Measurements from ENCODE around the gene PTPRM.

The PTPRM gene

GRCh38 chr18:8406186-8406867, 839.2 kb downstream of the PTPRM start:
- Mint-ChIP-seq H3K36me3 (ENCODE audit: low read depth) (no peaks in the 10 kb centered on the region), H3K27me3 (no peaks in the 10 kb centered on the region), H3K27ac (no peak overlapping the region), H3K9me3 (peaks cover 18% of the 10 kb centered on the region), H3K4me3 (no peak overlapping the region), H3K4me1 (ENCODE audit: low read depth) (no peaks in the 10 kb centered on the region)
- intact Hi-C loops (cut with micrococcal nuclease): no loop called here

GRCh38 chr18:8406868-8407250, 839.7 kb downstream of the PTPRM start:
- no peaks in the 10 kb centered on the region for H3K27me3 Mint-ChIP-seq
- H3K4me1 Mint-ChIP-seq (ENCODE audit: low read depth): no peaks in the 10 kb centered on the region
- no peaks in the 10 kb centered on the region for H3K36me3 Mint-ChIP-seq (ENCODE audit: low read depth)
- H3K27ac Mint-ChIP-seq: no peak overlapping the region
- H3K9me3 Mint-ChIP-seq: peaks cover 23% of the 10 kb centered on the region
- intact Hi-C loops (cut with micrococcal nuclease): no loop called here
- no peak overlapping the region for H3K4me3 Mint-ChIP-seq

GRCh38 chr18:8409151-8409550, 842.0 kb downstream of the PTPRM start:
- Mint-ChIP-seq H3K27me3 (no peaks in the 10 kb centered on the region), H3K4me3 (no peak overlapping the region), H3K27ac (no peak overlapping the region), H3K36me3 (ENCODE audit: low read depth) (no peaks in the 10 kb centered on the region), H3K9me3 (peaks cover 32% of the 10 kb centered on the region), H3K4me1 (ENCODE audit: low read depth) (no peaks in the 10 kb centered on the region)
- intact Hi-C loops (cut with micrococcal nuclease): no loop called here

- Mint-ChIP-seq H3K9me3 (peaks cover 32% of the 10 kb centered on the region), H3K36me3 (ENCODE audit: low read depth) (no peaks in the 10 kb centered on the region), H3K4me3 (no peak overlapping the region), H3K27ac (no peak overlapping the region), H3K27me3 (no peaks in the 10 kb centered on the region), H3K4me1 (ENCODE audit: low read depth) (no peaks in the 10 kb centered on the region)
- intact Hi-C loops (cut with micrococcal nuclease): no loop called here
Measured at GRCh38 chr18:8411492-8411891, 844.4 kb downstream of the PTPRM start.

- H3K9me3 Mint-ChIP-seq: peaks cover 32% of the 10 kb centered on the region
- no peaks in the 10 kb centered on the region for H3K4me1 Mint-ChIP-seq (ENCODE audit: low read depth)
- no peak overlapping the region for H3K27ac Mint-ChIP-seq
- intact Hi-C loops (cut with micrococcal nuclease): no loop called here
- no peaks in the 10 kb centered on the region for H3K27me3 Mint-ChIP-seq
- no peak overlapping the region for H3K4me3 Mint-ChIP-seq
- no peaks in the 10 kb centered on the region for H3K36me3 Mint-ChIP-seq (ENCODE audit: low read depth)
Measured at GRCh38 chr18:8412117-8412516, 845.0 kb downstream of the PTPRM start.

GRCh38 chr18:8413189-8413588, 846.1 kb downstream of the PTPRM start:
- Mint-ChIP-seq H3K36me3 (ENCODE audit: low read depth) (no peaks in the 10 kb centered on the region), H3K4me3 (no peak overlapping the region), H3K27ac (no peak overlapping the region), H3K4me1 (ENCODE audit: low read depth) (no peaks in the 10 kb centered on the region), H3K9me3 (peaks cover 32% of the 10 kb centered on the region), H3K27me3 (no peaks in the 10 kb centered on the region)
- intact Hi-C loops (cut with micrococcal nuclease): no loop called here

- no peak overlapping the region for H3K27ac Mint-ChIP-seq
- no peaks in the 10 kb centered on the region for H3K27me3 Mint-ChIP-seq
- intact Hi-C loops (cut with micrococcal nuclease): no loop called here
Measured at GRCh38 chr18:8413751-8414150, 846.6 kb downstream of the PTPRM start.

GRCh38 chr18:8416212-8417019, 849.3 kb downstream of the PTPRM start:
- H3K4me3 Mint-ChIP-seq: no peak overlapping the region
- no peaks in the 10 kb centered on the region for H3K27me3 Mint-ChIP-seq
- H3K9me3 Mint-ChIP-seq: peaks cover 13% of the 10 kb centered on the region
- intact Hi-C loops (cut with micrococcal nuclease): no loop called here
- H3K27ac Mint-ChIP-seq: no peak overlapping the region
- no peaks in the 10 kb centered on the region for H3K4me1 Mint-ChIP-seq (ENCODE audit: low read depth)
- no peaks in the 10 kb centered on the region for H3K36me3 Mint-ChIP-seq (ENCODE audit: low read depth)

More at GRCh38 chr18:8413751-8414150, 846.6 kb downstream of the PTPRM start:
- Mint-ChIP-seq H3K36me3 (ENCODE audit: low read depth) (no peaks in the 10 kb centered on the region), H3K4me1 (ENCODE audit: low read depth) (no peaks in the 10 kb centered on the region), H3K4me3 (no peak overlapping the region), H3K9me3 (peaks cover 32% of the 10 kb centered on the region)

GRCh38 chr18:8422391-8422790, 855.3 kb downstream of the PTPRM start:
- H3K27ac Mint-ChIP-seq: no peak overlapping the region
- no peaks in the 10 kb centered on the region for H3K27me3 Mint-ChIP-seq
- intact Hi-C loops (cut with micrococcal nuclease): no loop called here
- H3K4me1 Mint-ChIP-seq (ENCODE audit: low read depth): no peaks in the 10 kb centered on the region
- H3K4me3 Mint-ChIP-seq: no peak overlapping the region
- no peaks in the 10 kb centered on the region for H3K36me3 Mint-ChIP-seq (ENCODE audit: low read depth)
- H3K9me3 Mint-ChIP-seq: no peaks in the 10 kb centered on the region

- H3K36me3 Mint-ChIP-seq (ENCODE audit: low read depth): no peaks in the 10 kb centered on the region
- H3K27ac Mint-ChIP-seq: no peak overlapping the region
- intact Hi-C loops (cut with micrococcal nuclease): no loop called here
- no peak overlapping the region for H3K4me3 Mint-ChIP-seq
- no peaks in the 10 kb centered on the region for H3K27me3 Mint-ChIP-seq
- no peaks in the 10 kb centered on the region for H3K4me1 Mint-ChIP-seq (ENCODE audit: low read depth)
- no peaks in the 10 kb centered on the region for H3K9me3 Mint-ChIP-seq
Measured at GRCh38 chr18:8423051-8423557, 856.0 kb downstream of the PTPRM start.

GRCh38 chr18:8424481-8424880, 857.4 kb downstream of the PTPRM start:
- no peaks in the 10 kb centered on the region for H3K27me3 Mint-ChIP-seq

GRCh38 chr18:8424917-8425725, 858.0 kb downstream of the PTPRM start:
- H3K27me3 Mint-ChIP-seq: no peaks in the 10 kb centered on the region
- no peak overlapping the region for H3K4me3 Mint-ChIP-seq
- intact Hi-C loops (cut with micrococcal nuclease): no loop called here
- H3K36me3 Mint-ChIP-seq (ENCODE audit: low read depth): no peaks in the 10 kb centered on the region
- no peaks in the 10 kb centered on the region for H3K9me3 Mint-ChIP-seq
- no peak overlapping the region for H3K27ac Mint-ChIP-seq
- H3K4me1 Mint-ChIP-seq (ENCODE audit: low read depth): no peaks in the 10 kb centered on the region

More at GRCh38 chr18:8424481-8424880, 857.4 kb downstream of the PTPRM start:
- Mint-ChIP-seq H3K27ac (no peak overlapping the region), H3K4me1 (ENCODE audit: low read depth) (no peaks in the 10 kb centered on the region), H3K4me3 (no peak overlapping the region), H3K9me3 (no peaks in the 10 kb centered on the region), H3K36me3 (ENCODE audit: low read depth) (no peaks in the 10 kb centered on the region)
- intact Hi-C loops (cut with micrococcal nuclease): no loop called here

GRCh38 chr18:8426401-8426800, 859.3 kb downstream of the PTPRM start:
- no peak overlapping the region for H3K27ac Mint-ChIP-seq
- no peaks in the 10 kb centered on the region for H3K4me1 Mint-ChIP-seq (ENCODE audit: low read depth)
- H3K4me3 Mint-ChIP-seq: no peak overlapping the region
- intact Hi-C loops (cut with micrococcal nuclease): no loop called here
- no peaks in the 10 kb centered on the region for H3K9me3 Mint-ChIP-seq
- no peaks in the 10 kb centered on the region for H3K36me3 Mint-ChIP-seq (ENCODE audit: low read depth)
- no peaks in the 10 kb centered on the region for H3K27me3 Mint-ChIP-seq

GRCh38 chr18:8427339-8427738, 860.2 kb downstream of the PTPRM start:
- no peak overlapping the region for H3K27ac Mint-ChIP-seq
- no peak overlapping the region for H3K4me3 Mint-ChIP-seq
- intact Hi-C loops (cut with micrococcal nuclease): no loop called here
- no peaks in the 10 kb centered on the region for H3K9me3 Mint-ChIP-seq
- no peaks in the 10 kb centered on the region for H3K36me3 Mint-ChIP-seq (ENCODE audit: low read depth)
- H3K27me3 Mint-ChIP-seq: no peaks in the 10 kb centered on the region
- no peaks in the 10 kb centered on the region for H3K4me1 Mint-ChIP-seq (ENCODE audit: low read depth)
